NCI-H146 treated with DMSO at 0.1 percent for 48 hours (cell line): ENCODE data around the gene DENND1B.
"Not testable (repeated sequence)": the region's sequence is repeated elsewhere in the genome, so short reads cannot be mapped to it uniquely, and the experiment has no call there.

Source experiments
- DNase-seq: peaks from one replicate; lab custom pipeline; 2025; ENCODE audit not compliant: unreplicated experiment; lab: John Stamatoyannopoulos, UW

The DENND1B gene

DNA sequence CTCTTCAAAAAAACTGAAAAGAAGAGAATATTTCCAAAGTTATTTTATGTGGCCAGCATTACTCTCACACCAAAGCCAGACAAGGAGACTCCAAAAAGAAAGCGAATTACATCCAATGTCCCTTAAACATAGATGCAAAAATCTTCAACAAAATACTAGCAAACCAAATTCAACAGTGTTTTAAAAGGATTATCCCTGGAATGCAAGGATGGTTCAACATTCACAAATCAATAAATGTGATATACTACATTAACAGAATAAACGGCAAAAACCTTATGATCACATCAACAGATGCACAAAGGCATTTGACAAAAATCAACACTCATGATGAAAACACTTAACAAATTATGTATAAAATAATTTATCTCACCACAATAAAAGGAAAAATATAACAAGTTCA is 207.8 kb downstream of the DENND1B start:
- no peak for DNase-seq

DNA sequence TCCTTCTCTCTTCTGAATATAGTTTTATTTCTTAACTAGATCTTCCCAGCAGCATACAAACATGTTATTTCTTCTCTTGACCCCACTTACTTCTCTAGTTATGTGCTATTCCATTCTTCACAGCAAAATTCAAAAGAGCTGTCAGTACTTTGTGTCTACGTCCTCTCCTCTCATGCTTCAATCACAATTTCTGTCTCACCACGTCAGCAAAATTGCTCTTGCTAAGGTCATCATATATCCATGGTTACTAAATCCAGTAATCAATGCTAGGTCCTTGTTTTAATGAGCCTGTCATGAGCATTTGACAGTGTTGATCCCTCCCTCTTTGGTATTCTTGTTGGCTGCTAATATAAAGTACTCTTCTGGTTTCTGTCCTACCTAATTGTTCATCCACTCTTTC is 214.2 kb downstream of the DENND1B start:
- DNase-seq = no peak

- no peak for DNase-seq
Measured at GRCh38 chr1:197559655-197560054, 215.6 kb downstream of the DENND1B start.

GRCh38 chr1:197559244-197559643 is 216.0 kb downstream of the DENND1B start:
- no peak for DNase-seq

GRCh38 chr1:197557302-197557701 is 218.0 kb downstream of the DENND1B start:
- no peak for DNase-seq

DNA sequence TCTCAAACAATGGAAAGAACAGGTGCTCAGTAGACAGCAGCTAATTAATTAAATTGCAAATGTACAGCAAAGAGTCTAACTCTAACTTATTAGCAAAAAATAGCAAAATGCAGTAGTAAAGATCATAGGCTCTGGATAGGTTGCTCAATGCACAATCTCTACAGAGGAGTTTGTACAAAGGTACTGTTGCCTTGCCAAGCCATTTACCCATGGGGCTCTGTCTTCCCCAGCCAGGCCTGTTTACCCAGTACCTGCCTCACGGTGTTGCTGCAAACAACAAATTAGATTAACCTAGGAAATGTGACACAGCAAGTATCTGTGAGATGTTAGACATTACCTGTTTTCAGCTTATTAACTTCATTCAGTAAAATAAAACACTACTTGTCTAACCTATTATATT is 222.0 kb downstream of the DENND1B start:
- no peak for DNase-seq

- DNase-seq = no peak
Measured at GRCh38 chr1:197546989-197547388, 228.3 kb downstream of the DENND1B start.

- DNase-seq = no peak
Measured at GRCh38 chr1:197544553-197544952, 230.7 kb downstream of the DENND1B start.

GRCh38 chr1:197544130-197544529 is 231.2 kb downstream of the DENND1B start:
- no peak for DNase-seq

- no peak for DNase-seq
Measured at GRCh38 chr1:197541411-197541810, 233.9 kb downstream of the DENND1B start.

DNA sequence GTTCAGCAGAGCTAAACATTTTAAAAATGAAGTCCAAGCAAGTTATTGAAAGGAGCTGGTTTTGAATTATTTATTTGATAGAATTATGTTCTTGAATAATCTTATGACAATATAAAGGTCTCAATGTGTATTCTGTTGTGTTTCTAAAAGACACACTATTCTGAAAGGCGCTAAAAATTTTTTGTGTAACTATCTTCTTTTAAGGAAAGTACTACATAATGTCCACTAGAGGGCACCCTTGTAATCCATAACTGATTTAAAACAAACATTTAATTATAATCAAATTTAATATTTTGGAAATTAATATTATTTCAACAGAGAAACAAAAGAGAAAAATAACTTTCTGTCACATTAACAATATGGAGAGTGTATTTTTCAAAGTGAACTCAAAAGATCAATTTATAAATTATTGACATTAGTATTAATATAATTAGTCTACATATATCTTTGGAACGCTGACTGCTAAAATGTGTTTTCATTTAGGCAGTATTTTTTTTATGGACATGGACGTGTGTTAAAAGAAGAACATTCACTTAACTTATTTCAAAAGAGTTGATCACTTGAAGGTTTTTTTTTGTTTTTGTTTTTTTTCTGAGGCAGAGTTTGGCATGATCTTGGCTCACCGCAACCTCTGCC is 248.4 kb downstream of the DENND1B start:
- DNase-seq = no peak

DNA sequence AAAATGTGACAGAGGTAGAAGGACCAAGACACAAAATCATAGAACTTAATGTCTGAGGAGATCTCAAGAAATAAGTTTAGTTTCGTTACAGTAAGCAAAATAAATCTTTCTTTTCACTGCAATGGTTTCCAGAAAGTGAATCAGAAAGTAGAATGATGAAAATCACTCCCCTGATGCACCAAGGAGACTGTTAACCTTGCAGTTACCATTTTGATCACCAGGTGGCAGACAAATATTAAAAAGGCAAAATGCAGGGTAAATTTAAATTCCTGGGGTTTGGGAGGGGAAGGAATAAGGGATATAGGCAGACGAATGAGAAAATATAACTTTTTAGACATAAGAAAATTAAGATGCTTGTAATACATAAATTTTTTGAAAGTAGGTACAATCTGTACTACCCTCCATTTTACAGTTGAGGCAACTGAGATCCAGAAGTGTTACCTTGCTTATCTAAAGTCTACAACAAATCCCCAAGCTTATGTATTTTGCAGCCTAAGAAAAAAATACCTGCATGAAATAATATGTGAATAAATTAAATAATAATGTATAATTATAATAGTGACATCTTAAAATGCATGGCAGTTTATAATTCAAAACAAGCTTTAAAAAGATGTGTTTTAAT is 254.1 kb downstream of the DENND1B start:
- DNase-seq = no peak

- DNase-seq = no peak
Measured at GRCh38 chr1:197519741-197520334, 255.4 kb downstream of the DENND1B start.

- no peak for DNase-seq
Measured at GRCh38 chr1:197515421-197515820, 259.9 kb downstream of the DENND1B start.

DNA sequence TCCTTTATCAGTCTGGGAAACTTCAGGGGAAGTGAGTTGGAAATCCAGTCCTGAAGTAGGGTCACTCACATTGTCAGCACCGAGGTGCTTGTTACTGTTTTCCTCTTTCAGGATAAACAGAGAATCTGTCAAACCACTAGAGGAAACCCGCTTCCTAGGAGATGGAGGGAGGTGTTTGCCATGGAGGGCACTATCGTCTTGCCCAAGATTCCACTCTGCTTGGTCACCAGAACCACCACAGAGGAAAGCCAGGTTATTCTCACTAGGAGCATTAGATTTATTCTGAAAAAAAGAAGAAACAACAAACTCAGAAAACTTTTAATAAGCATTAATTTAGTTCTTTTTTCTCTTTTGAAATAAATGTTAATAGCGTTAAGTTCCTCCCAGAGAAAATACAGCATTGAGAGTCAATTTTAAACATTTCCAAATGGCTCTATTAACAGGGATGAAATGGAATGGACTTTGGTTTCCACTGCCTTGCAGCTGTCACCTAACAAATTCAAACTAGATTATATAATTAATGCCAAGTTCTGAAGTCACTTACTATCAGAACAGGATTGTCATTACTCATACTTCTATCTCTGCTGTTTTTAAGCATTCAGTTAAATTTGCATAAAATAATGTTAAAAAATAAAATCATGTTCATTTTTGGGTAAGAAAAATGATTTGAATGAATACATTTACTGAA is 264.4 kb downstream of the DENND1B start:
- DNase-seq = no peak

DNA sequence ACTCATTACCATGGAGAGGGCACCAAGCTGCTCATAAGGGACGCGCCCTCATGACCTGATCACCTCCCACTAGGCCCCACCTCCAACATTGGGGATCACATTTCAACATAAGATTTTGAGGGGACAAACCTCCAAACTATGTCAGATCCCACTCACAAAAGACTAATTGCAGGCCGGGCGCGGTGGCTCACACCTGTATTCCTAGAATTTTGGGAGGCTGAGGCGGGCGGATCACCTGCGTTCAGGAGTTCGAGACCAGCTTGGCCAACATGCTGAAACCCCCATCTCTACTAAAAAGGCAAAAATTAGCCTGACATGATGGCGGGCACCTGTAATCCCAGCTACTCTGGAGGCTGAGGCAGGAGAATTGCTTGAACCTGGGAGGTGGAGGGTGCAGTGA is 278.6 kb downstream of the DENND1B start:
- no peak for DNase-seq

DNA sequence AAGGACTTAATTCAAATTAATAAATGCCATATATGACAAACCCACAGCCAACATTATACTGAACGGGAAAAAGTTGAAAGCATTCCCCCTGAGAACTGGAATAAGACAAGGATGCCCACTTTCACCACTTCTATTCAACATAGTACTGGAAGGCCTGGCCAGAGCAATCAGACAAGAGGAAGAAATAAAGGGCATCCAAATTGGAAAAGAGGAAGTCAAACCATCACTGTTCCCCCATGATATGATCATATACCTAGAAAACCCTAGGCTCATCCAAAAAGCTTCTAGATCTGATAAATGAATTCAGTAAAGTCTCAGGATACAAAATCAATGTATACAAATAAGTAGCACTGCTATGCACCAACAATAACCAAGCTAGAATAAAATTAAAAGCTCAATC is 283.8 kb downstream of the DENND1B start:
- DNase-seq = not testable (repeated sequence)

DNA sequence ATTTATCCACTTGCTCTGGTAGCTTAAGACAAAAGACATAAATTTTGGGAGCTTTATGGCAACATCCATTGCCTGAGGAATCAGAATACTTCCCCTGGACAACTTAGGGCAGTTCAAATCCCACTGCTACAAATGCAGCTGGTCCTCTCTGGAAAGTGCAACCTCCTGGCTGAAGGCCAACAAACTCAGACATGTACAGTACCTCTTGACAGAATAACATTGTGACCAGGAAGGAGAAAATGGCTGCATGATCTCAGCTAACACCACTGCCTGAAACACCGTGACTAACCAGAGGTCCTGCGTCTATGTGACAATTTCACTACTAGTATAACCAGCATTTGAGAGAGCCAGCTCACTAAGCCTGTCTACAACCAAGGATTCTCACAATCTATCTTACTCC is 288.3 kb downstream of the DENND1B start:
- DNase-seq = no peak

DNA sequence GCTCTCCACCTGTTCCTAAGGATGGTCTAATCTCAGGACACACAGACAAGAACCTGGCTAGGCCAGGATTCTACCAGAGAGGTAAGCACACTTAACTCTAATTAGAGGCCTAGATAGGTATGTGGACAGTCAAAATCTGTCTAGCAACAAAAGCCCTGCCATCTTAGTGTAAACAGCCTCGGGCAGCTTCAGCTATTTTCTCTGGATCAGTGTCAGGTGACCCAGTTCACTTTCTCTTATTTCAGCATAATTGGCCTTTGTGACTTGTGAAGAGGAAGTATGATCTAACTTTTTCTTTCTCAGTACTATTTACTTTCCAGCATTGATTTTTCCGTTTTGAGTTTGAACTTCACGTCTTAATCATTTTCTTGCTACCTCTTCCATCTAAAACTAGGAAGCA is 289.5 kb downstream of the DENND1B start:
- DNase-seq = peak; percentile 1

GRCh38 chr1:197481101-197481500 is 294.2 kb downstream of the DENND1B start:
- DNase-seq = no peak

DNA sequence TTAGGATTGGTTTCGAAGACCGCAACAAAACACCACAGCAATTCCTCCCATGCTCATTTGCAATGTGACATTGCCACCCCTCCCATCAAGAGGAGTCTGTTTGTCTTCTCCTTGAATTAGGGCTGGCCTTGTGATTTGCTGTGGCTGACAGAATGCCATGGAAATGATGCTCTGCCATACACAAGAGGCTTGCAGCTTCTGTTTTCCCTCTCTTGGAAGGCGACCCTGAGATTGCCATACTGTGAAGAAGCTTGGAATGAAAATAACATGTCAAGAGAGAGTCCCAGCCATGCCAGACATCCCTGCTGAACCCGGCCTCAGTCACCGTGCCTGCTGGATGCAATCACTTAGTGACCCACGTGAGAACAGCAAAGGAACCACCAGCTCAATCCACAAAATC is 294.8 kb downstream of the DENND1B start:
- DNase-seq = no peak

DNA sequence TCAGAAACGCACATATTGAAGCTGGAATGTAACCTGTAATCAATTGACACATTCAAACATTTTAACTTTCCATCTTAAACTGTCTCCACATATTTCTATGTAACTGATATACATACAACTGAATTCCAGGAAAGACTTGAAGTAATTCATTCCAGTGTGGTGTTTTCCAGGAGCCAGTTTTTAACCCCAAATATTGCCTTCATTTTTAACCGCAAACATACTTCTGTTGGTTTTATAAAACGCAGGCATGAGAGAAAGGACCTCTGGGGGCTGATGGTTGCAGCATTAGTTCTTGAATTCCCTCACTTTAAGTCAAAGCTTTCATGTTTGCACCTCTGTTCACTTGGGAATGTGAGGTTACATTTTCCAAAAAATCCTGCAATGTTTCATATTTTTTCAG is 303.1 kb downstream of the DENND1B start:
- DNase-seq = no peak
